ENCODE results near the gene CYP39A1.

The CYP39A1 gene

DNA sequence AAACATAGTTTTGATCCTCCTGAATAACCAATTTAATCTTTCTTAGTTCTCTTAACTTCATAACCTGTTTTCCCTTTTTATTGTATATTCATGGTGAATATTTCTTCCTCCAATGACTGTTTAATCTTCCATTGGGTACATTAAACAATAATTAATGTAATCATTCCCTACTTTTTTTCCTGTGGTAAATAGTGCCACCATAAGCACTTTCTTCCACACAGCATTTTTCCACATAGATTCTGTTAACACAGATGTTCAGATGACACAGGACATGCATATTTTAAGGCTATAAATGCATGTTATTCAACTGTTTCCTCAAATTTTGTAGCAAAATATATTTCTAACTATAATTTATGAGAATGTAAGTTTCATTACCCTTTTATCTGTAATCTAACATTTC is 61.9 kb downstream of the CYP39A1 start:
- DNase-seq (ENCODE audit: low read depth), result no peak

DNA sequence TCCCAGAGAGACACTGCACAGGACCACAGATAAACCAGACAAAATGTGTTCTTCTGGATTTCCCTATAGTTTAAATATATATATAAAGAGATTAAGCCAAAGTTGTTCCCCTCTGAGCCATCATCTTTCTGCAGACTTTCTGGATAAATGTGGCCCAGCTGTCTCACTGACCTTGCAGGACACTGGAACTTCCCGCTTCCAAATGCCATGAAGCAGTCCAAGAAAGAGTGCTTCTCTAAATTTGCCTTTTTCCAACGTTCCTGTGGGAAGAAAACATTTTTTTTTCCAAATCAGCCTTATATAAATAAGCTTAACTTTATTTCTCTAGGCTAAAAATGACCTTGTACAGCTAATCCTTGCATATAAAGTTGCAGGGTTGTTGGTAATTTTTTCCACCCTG is 65.7 kb downstream of the CYP39A1 start:
- no peak for DNase-seq (ENCODE audit: low read depth)

DNA sequence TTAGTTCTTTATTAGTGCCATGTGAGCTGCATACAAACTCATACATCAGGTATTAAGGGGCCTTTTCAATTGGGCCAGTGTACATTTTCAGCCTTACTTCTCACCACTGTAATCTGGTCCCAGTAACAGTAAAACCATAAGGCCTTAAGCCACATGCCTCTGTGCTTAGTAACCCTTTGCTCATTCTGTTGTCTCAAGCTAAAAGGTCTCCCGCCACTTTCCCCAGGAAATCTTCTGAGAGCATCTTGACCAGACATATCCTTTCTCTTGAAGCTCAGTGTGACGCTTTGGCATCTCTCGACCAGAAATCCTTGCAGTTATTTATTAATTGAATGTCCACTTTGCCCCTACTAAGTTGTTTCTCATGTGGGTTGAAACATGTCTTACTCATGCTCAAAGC is 68.0 kb downstream of the CYP39A1 start:
- DNase-seq (ENCODE audit: low read depth), result no peak

DNA sequence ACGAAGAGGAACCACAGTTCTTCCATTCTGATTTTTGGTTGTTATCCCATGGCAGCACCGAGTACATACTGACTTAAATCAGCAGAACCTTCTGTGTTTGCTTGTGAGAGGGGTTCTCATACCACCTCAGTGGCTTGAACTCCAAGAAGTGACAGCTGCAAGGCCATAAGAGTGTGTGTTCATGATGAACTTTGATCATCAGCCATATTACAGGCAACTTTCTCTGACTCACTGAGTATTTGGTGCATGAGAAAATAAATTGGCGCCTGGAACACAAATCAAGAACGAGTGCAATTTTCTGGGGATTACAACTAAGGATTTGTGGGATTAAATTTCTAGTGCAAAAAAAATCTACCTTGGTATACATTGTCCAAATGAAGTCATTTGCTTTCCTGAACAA is 68.9 kb downstream of the CYP39A1 start:
- no peak for DNase-seq (ENCODE audit: low read depth)

DNA sequence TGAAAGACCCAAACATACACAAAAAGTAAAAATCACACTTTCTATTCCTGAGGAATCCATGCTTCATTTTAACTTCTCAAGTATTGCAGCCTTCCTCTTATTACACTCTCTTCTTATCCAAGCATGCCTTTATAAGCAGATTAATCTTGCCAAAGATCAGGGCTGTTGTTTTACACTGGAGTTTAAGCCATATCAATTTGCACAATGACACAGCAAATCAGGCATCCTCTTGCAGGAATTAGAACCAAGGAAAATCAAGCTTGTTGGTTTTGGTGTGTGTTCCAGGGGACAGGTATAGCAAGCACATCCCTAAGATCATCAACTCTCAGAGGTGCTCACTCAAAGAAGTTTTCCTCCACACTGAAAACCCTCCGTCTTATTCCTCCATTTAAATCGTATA is 69.5 kb downstream of the CYP39A1 start:
- no peak for DNase-seq (ENCODE audit: low read depth)

DNA sequence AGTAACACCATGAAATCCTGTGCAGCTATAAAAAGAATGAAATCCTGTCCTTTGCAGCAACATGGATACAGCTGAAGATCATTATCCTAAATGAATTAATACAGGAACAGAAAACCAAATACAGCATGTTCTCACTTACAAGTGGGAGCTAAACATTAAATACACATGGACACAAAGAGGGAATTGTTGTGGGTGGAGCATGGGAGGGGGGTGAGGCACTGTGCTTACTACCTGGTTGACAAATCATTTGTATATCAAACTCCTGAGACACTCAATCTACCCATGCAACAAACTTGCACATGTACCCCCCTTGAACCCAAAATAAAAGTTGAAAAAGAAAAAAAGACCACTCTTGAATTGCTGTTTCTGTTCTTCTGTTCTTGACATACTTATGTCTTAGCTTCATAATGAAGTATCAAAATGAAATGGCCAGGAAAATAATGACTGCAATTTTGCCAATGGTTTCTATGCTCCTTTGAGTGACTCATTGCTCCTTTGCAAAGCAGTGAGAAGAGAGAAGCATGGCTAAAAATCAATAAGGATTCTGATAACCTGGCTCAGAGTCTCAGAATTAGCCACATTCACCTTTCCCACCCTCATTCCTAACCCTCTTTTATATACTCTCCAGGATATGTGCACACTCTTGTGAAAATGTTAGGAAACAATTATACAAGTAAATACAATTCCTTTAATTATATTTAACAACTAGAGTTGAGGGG is 71.0 kb downstream of the CYP39A1 start:
- DNase-seq (ENCODE audit: low read depth), result no peak

DNA sequence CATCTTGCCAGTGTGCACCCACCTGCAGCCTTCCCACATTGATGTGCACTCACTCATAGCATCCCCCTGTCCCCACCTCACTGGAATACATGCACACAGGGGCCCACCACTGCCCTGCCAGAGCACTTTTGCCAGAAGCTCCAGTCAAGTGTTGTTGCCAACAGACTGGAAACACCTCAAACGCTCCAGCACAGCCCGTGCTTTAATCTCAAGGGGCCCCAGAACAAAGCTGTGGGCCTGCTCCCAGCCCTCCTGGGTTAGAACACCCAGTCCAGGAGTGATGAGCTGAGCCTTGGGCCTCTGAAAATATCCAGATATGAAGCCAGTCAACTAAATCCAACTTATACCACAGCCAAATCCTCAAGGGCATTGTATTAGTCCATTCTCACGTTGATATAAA is 77.1 kb downstream of the CYP39A1 start:
- no peak for DNase-seq (ENCODE audit: low read depth)

DNA sequence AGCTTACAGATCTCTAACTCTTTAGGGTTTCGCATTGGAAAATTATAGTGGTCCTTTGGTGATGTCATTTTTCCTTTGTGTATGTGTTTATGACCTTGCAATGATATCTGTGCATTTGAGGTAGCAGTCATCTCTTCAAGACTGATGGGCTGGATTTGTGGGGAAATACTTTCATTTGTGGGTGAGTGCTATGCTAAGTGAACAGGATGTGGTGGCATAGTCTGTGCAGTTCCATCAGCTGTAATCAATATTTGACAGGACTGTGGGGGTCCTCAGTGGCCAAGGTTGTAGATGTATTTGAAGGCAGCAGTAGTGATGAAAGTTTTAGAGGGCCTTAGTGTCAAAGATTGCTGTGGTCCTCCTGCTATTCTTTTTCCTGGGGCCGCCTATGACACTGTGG is 79.5 kb downstream of the CYP39A1 start:
- no peak for DNase-seq (ENCODE audit: low read depth)

DNA sequence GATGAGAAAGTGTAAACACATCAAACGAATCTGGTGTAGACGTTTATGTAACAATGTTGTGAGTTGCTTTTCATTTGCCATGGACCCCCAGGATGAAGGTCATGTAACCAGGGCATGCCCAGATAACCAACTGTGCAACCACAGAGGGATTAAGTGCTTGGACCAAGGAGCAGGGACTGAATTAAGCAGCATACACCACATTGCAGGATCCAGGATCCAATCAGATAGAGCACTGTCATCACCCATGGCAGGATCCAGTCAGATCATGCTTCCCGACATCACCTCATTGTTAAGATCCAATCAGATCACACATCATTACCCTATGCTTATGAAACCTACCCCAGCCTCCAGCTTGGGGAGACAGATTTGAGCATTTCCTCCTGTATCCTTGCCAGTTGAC is 87.1 kb downstream of the CYP39A1 start:
- no peak for DNase-seq (ENCODE audit: low read depth)

DNA sequence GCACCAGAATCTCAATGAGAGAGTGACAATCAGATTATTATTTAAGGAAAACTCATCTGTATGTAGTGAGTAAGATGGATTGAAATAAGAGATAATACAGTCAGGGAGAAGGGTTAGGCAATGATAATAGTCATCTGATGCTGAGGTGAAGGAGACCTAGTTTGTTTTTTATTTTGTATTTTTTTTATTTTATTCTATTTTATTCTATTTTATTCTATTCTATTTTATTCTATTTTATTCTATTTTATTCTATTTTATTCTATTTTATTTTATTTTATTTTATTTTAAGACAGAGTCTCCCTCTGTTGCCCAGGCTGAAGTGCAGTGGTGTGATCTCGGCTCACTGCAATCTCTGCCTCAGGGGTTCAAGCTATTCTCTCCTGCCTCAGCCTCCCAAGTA is 88.7 kb downstream of the CYP39A1 start:
- DNase-seq (ENCODE audit: low read depth), result no peak

DNA sequence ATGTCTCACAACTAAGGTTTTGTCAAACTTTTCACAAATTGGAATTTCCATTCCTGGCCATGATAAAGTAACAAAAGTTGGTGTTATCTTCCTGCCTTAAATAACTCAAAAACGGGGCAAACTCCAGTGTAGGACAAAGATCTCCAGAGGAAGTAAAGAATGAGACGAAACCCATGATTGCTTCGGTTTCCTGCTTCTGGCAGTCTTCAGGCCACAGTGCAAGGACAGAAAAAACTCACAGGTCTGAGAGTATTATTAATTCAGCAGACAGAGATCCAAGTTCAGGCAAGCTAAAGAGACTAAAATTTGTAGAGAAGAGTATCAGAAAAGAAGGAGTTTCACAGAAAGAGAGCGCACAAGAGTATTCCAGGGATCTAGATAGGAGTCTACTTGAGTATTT is 96.6 kb downstream of the CYP39A1 start:
- DNase-seq (ENCODE audit: low read depth), result no peak

DNA sequence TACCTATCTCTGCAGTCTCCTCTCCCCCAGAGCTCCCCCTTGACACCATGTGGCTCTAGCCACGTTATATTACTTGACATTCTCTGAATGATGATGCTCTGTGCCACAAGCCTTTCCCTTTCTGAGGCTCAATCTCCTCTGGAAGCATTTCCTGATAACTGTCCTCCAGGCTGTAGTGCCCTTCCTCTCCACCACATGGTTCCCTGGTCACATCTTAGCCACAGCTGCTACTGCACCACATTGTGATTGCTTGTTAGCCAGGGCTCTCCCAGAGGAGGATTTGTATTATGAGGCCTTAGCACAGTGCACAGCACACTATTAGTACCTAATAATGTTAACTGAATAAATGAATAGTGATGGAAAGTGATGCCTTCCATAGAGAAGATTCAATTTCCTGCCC is 97.5 kb downstream of the CYP39A1 start:
- no peak for DNase-seq (ENCODE audit: low read depth)

DNA sequence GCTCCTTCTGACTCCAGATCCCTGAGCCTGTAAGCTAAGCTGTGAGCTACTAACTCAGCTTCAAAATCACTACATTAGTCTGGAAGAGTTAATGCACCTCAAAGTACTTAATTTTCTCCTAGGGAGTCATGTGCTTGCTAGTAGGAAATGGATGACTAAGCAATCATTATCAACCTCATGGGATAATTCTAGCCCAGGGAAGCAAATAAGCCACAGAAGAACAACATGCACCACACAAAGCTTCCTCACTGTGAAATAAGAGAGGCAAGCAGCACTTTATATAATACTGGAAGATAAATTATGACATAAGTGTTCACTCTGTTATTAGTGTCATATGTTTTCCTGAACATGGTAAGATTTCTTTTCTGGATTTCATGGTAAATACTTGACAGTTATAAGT is 103.5 kb downstream of the CYP39A1 start:
- DNase-seq (ENCODE audit: low read depth), result no peak

DNA sequence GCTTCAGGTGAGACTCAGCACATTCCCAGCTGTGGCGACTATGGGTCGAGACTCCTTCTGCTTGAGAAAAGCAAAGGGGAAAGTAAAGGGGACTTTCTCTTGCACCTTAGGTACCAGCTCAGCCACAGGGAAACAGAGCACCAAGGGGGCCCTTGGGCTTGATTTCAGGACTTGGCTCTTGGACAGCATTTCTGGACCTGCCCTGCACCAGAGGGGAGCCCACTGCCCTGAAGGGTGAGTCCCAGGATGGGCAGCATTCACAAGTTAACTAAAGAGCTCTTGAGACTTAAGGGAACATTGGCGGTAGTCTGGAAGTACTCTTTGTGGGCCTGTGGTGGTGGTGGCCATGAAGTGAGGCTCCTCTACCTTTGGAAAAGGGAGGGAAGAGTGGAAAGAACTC is 111.1 kb downstream of the CYP39A1 start:
- no peak for DNase-seq (ENCODE audit: low read depth)

DNA sequence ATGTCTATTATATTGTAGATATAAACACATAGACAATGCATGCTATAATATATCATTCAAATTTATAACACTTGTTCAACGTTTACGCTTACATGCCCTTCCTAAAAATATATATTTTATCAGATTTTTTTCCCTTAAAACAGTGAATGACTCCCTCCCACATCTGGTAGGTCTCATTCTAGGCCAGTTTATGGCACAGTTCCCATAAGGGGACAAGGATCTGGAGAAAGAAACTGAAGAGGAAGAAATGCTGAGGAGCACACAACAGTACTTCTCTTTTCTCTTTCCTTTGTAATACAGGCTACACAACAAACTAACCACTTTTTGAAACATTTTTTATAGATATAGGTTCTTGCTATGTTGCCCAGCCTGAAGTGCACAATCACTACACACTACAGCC is 112.8 kb downstream of the CYP39A1 start:
- no peak for DNase-seq (ENCODE audit: low read depth)

DNA sequence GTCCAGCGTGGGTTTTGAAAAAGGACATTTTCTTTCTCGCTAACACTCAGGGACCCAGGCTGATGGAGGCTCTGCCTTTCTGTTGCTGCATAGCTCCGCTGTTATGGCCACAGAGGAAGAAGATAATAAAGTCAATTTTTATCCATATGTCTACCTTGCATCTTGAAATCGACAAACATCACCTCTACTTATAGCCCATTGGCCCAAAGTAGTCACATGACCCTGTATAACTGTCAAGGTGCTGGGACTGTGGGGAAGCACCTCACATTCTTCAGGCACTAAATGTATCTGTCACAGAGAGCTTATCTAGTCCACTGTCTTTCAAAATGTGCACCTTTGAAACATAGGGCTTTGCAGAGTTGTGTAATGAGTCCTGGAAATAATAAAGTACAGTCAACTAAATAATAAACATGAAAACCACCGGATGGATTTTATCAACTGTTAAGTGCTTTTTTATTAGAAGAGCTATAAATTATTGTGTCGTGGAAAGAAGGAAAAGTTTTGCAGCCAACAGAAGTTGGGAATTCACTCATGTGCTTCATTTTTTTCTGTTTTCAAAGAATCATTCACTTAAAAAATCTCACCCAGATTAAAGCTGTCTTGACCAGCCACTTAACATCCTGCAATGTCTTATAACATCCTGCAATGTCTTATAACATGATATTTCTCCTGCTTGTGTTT is 113.7 kb downstream of the CYP39A1 start:
- DNase-seq (ENCODE audit: low read depth), result no peak

DNA sequence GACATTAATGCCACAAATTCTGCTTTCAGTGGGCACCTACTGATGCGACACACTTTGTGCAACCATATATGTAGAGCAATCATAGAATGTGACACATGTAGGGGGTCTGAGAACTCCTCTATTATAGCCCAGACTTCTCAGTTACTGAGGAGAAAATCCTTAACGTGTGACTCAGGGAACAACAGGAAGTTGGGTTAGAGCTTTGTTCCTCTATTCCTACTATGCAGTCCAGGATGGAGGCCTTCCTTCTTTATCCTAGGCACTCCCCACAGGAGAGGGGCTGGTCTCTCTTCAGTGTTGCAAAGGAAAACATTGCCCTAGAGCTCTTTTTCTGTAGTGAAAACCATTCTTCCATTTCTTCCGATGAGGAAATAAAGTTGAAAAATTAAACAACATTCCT is 121.7 kb downstream of the CYP39A1 start:
- DNase-seq (ENCODE audit: low read depth), result no peak

DNA sequence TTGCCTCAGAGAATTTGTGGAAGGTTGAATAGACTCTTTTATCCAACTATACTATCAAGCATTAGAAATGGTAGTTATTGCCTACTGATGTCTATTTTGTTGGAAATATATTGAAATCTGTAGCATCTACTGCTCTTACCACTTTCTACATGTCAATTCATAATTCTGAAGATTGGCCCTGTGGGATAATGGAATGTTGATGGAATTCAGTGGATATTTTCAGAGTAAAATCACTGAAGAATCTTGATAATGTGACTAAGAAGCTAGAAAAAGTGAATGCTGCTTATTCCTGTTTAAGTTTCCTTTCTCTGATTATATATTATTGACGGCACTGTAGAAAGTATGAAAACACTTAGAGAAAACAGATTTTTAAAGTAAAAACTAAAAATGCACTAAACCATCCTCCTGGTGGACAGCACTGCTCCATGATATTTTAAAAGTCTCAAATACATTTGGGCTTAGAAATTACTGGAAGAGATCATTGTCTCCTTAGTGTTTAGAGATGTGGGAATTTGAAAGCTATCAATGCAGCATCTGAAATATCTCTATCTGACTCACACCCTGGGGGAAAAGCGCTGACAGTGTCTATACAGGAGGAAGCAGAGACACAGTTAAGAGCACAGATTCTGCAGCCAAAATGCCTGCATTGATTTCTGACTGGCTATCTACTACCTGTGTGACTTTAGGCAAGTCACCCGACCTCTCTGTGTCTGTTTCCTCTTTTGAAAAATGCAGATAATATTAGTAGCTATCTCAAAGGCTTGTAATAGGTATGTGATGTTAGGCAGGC is 123.5 kb downstream of the CYP39A1 start:
- DNase-seq (ENCODE audit: low read depth), result no peak

DNA sequence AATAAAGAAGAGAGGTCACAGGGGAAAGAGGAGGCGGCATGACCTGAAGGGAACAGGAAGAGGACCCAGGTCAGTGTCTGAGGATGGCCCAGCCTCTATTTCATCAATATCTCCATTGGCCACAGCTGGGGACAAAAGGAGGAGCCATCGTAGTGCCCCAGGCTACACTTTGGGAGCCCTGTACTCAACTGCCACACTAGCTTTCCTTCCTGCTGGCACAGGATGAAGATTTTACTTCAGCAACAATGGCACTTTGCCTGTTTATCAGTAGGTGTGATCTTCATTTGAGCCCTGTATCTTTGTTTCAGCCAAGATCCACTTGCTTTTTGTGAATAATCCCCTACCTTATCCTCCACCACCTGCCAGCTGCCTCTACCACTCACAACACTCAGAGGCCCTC is 126.0 kb downstream of the CYP39A1 start:
- no peak for DNase-seq (ENCODE audit: low read depth)

DNA sequence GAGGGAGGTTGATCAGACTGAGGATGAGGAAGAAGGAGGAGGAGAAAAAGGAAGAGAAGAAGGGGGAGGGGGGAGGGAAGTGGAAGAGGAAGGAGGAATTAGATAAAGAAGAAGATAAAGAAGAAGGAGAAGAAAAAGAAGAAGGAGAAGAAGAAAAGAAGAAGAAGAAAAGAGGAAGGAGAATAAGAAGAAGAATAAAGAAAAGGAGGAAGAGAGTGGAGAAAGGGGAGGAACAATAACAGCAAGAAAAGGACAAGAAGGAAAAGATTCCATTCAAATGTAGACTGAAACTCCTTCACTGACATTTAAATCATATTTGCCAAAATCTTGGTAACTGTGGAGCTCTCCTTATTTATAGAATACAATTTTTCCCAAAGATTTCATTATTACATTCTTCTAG is 127.0 kb downstream of the CYP39A1 start:
- DNase-seq (ENCODE audit: low read depth), result no peak

DNA sequence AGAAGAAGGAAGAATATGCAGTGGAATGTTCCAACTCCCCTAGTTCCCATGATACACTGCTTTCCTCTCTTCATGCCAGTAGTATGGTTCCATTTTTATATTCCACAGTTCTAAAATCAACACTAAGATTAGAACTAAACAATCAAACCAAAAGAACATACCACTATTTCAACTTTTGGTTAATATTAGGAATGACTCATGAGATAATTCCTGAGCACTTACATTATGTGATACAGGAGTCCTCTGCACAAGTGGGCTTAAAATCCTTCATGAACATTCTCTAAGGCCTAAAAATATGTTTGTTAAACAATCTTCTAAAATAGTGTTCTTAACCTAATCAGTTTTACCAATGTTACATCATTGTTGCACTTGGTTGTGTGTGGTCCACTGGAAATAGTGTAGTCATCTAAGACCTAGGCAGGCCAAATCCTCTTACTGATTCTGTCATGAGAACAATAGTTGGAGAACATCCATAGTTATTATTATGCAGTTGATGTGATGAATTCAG is 131.1 kb downstream of the CYP39A1 start:
- DNase-seq (ENCODE audit: low read depth), result no peak

DNA sequence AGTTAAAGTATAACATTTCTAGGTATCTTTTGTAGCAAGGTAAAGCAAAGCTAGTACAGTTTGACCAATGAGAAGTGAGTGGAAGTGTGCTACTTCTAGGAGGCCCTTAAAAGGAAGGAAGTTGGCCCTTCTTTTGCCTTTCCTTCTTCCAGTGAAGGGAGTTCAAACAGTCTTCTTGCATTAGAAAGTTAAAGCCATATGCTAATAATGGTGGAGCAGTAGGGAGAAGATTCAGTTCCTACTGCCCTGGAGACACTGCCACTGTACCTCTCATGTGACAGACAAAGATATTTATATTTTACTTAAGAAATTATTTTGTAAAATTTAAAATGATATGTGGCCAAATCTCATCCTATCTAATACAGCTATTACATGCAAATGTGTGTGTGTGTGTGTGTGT is 135.4 kb downstream of the CYP39A1 start:
- DNase-seq (ENCODE audit: low read depth), result no peak

DNA sequence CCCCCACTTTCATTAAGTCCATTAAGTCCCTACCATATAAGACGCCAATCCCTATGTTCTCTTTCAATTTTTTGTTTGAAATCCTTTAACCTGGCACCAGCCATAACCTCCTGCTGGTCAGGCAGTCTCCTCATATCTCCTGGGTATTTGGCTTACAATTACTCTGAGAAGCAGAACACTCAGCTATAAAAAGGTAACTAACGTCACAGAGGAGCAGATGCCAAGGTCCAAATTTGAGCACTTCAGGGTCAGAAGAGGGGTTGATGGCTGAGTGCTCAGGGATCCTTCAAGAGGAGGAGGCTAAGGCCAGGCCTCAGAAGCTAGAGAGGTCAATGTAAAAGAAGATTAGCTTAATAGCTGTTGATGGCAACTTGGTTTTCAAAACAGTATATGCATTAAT is 139.1 kb downstream of the CYP39A1 start:
- no peak for DNase-seq (ENCODE audit: low read depth)
